Activated CD4-positive, alpha-beta T cell treated with anti-CD3 and anti-CD28 coated beads, Interleukin-10, Interleukin-2, amounts not matched to agents 100 ng/mL and 50 ng/mL, durations not matched to agents 16 hours and 8 hours (primary cell): ENCODE measurements around the gene RNF31.

Experiments
- DNase-seq: peaks from one replicate; pipeline ENCODE4 v3.0.0-alpha.2; 2020

RNF31 gene

DNA sequence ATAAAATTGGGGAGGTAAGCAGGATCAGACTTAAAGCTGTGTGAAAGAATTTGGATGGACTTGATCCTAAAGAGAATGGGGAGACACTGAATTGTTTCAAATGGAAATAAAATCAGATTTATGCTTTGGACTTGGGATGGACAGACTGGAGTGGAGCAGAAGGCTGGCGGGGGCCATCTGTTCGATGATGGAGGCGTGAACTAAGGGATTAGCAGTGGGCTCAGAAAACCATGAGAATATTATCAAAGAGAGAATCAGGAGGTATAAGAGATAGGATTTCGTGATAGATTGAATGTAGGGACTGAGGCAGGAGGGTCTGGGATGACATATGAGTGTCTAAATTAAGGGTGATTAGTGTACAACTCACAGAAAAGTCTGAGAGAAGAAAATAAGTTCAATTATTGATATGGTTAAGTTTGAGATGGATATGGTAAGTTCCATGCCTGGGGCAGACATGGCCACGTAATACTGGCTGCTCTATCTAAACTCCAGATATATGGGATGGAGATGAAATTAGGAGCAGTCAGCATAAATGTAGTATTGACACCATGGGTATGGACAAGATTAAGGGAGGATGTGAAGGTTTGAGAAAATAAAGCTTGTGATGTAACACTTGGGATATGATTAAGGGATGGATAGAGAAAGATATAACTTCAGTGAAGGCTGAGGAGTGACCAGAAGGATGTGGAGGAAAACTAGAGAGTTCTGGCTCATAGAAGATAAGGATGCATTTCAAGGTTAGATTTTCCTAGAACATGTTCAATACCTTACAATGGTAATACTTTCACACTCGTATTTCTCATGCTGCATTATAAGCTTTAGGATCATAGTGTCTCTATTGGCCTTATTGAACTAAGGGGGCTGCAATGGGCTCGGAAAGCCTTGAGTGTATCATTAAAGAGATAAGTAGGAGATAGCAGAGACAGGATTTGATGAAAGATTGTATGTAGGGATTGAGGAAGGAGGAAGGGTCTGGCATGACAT, 57.2 kb downstream of the RNF31 start:
- DNase-seq, result no peak

- no peak for DNase-seq
Observed at GRCh38 chr14:24206260-24207103, 59.2 kb downstream of the RNF31 start.

- DNase-seq, result no peak
Observed at GRCh38 chr14:24207104-24207551, 59.8 kb downstream of the RNF31 start.

DNA sequence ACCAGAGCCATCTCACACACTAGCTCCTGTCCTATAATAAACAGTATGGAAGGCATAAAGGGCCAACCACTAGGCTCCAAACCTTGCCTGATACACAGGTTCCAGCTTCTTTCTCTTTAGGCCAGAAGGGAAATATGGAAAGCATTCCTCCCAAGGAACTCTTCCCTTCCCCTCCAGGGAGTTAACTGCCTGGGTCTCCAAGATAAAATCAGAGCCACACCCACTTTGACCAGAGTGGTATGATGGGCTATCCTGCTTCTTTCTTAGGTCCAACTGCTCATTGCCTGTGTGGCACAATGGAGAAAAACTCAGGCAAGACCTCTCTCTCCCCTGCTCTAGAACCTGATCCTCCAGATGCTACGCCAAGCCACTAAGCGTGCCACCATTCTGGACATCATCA, 60.3 kb downstream of the RNF31 start:
- DNase-seq, result no peak
